CD14-positive monocyte (primary cell): ENCODE measurements around the gene SOX9. TPM values are rescaled to one million over a fixed set of nuclear protein-coding genes. Genes with fewer than 3 reads are reported as not detected.
A peak's percentile ranks its signal among the peaks of the same experiment; 100 is the strongest.

Source experiments
- DNase-seq, 3 donors: peaks; one replicate each; pipeline ENCODE4 v3.0.0-alpha.2; 2011 to 2022
- H2AFZ ChIP-seq: 2 replicates; pipeline ENCODE4 v1.6.0; 2012; ENCODE audit warnings: mild to moderate bottlenecking, low read depth, low read length, inconsistent platforms; ENCODE audit not compliant: insufficient read depth, poor library complexity, severe bottlenecking
- H3K27ac ChIP-seq, 2 donors: 1 replicate in 1 of 2; 2 replicates in 1 of 2; pipeline ENCODE4 v1.5.1; 2012 to 2013; ENCODE audit warnings: low read length in 2 of 2, control low read depth in 1 of 2, inconsistent platforms in 1 of 2, low read depth in 1 of 2, mild to moderate bottlenecking in 1 of 2
- H3K27me3 ChIP-seq, 2 donors: one replicate each; pipeline versions ENCODE4 v1.6.0 to v1.6.1; 2011 to 2013; ENCODE audit warnings: low read length in 2 of 2; ENCODE audit not compliant: control insufficient read depth in 2 of 2, insufficient read depth in 2 of 2
- H3K36me3 ChIP-seq, 2 donors: replicated peaks in 1 of 2; 1 replicate in 1 of 2; 2 replicates in 1 of 2; pipeline versions ENCODE4 v1.5.1 to v1.6.1; 2012 to 2013; ENCODE audit warnings: low read length in 2 of 2, control low read depth in 1 of 2, inconsistent platforms in 1 of 2, mild to moderate bottlenecking in 1 of 2; ENCODE audit not compliant: insufficient read depth in 2 of 2, control insufficient read depth in 1 of 2
- H3K4me1 ChIP-seq, 2 donors: 1 replicate in 1 of 2; 2 replicates in 1 of 2; pipeline versions ENCODE4 v1.5.1 to v1.6.1; 2012 to 2013; ENCODE audit warnings: low read length in 2 of 2, control low read depth in 1 of 2, inconsistent platforms in 1 of 2, mild to moderate bottlenecking in 1 of 2, moderate library complexity in 1 of 2; ENCODE audit not compliant: insufficient read depth in 2 of 2, control insufficient read depth in 1 of 2
- H3K4me2 ChIP-seq: replicated peaks from 2 replicates; pipeline ENCODE3; 2012; ENCODE audit warnings: low read length, moderate library complexity, mild to moderate bottlenecking; ENCODE audit not compliant: poor library complexity, severe bottlenecking; ENCODE audit errors: extremely low read depth
- H3K4me3 ChIP-seq, 3 experiments: fragments of 200-600 bp in 1 of 3; sonication (generic) in 1 of 3; replicated peaks in 1 of 3; 1 replicate in 2 of 3; 2 replicates in 1 of 3; pipeline ENCODE4 v1.5.1; 2011 to 2013; ENCODE audit warnings: low read length in 3 of 3, mild to moderate bottlenecking in 3 of 3, control low read depth in 2 of 3, low read depth in 2 of 3, inconsistent platforms in 1 of 3, moderate library complexity in 1 of 3
- H3K79me2 ChIP-seq: 2 replicates; pipeline ENCODE4 v1.6.0; 2012; ENCODE audit warnings: mild to moderate bottlenecking, control low read depth, inconsistent platforms, low read length, moderate library complexity; ENCODE audit not compliant: insufficient read depth
- H3K9ac ChIP-seq: 2 replicates; pipeline ENCODE4 v1.6.0; 2017; ENCODE audit warnings: low read length, mild to moderate bottlenecking; ENCODE audit not compliant: insufficient read depth, poor library complexity, severe bottlenecking
- H3K9me3 ChIP-seq, 2 donors: replicated peaks in 1 of 2; 1 replicate in 1 of 2; 2 replicates in 1 of 2; pipeline versions ENCODE4 v1.5.1 to v1.6.1; 2012 to 2013; ENCODE audit warnings: low read length in 2 of 2, control low read depth in 1 of 2; ENCODE audit not compliant: control insufficient read depth in 1 of 2, insufficient read depth in 1 of 2
- H4K20me1 ChIP-seq: 2 replicates; pipeline ENCODE4 v1.6.0; 2012; ENCODE audit warnings: mild to moderate bottlenecking, low read length, control low read depth, moderate library complexity; ENCODE audit not compliant: insufficient read depth
- H3K27ac Mint-ChIP-seq, 7 donors: one replicate each; pipeline ENCODE4 v1.8.0; 2020; ENCODE audit warnings: mild to moderate bottlenecking in 7 of 7, mixed read lengths in 7 of 7, moderate library complexity in 6 of 7, inconsistent platforms in 2 of 7
- H3K27me3 Mint-ChIP-seq, 3 donors: one replicate each; pipeline ENCODE4 v1.8.0; 2021 to 2022; ENCODE audit warnings: low read depth in 3 of 3, mild to moderate bottlenecking in 3 of 3, mixed read lengths in 3 of 3, moderate library complexity in 3 of 3, inconsistent platforms in 1 of 3
- H3K36me3 Mint-ChIP-seq, 2 donors: one replicate each; pipeline ENCODE4 v1.8.0; 2020; ENCODE audit warnings: mixed read lengths in 2 of 2, inconsistent platforms in 1 of 2, mild to moderate bottlenecking in 1 of 2
- H3K4me1 Mint-ChIP-seq: one replicate; pipeline ENCODE4 v1.8.0; 2020; ENCODE audit warnings: mild to moderate bottlenecking, mixed read lengths
- H3K4me3 Mint-ChIP-seq, 2 donors: one replicate each; pipeline ENCODE4 v1.8.0; 2020; ENCODE audit warnings: mild to moderate bottlenecking in 2 of 2, mixed read lengths in 2 of 2, moderate library complexity in 1 of 2
- H3K9me3 Mint-ChIP-seq, 7 donors: one replicate each; pipeline ENCODE4 v1.8.0; 2020 to 2022; ENCODE audit warnings: mixed read lengths in 7 of 7, mild to moderate bottlenecking in 6 of 7, moderate library complexity in 6 of 7, inconsistent platforms in 2 of 7
- CTCF ChIP-seq: fragments of 200-600 bp; IDR thresholded peaks from one replicate; pipeline ENCODE4 v1.8.0; 2022; ENCODE audit warnings: antibody characterized with exemption, mild to moderate bottlenecking
- WGBS: methylation state at CpG from one replicate; pipeline ENCODE4 v1.1.5; 2013; ENCODE audit warnings: missing lambda C conversion rate; ENCODE audit not compliant: insufficient coverage; 5-methylcytosine and 5-hydroxymethylcytosine counted together
- intact Hi-C, 2 donors: fragments of 100-400 bp; cut with micrococcal nuclease; formaldehyde crosslinking; loops; one replicate each; pipeline versions ENCODE4 v1.15.0 to v1.15.1; 2023
- polyA plus RNA-seq, 3 donors: library from polyadenylated mRNA; depleted of rRNA in 1 of 3; unstranded in 2 of 3; stranded (reverse) in 1 of 3; fragments of 300-500 nt in 2 of 3; fragments of >200 nt in 1 of 3; fragmentation: Illumina TruSeq in 2 of 3; gene quantifications; 1 replicate in 2 of 3; 2 replicates in 1 of 3; pipeline ENCODE4 v1.2.3, GENCODE V29; 2012 to 2021

Gene SOX9
- polyA plus RNA-seq, 3 donors, result not detected

GRCh38 chr17:72123530-72124437, 3.0 kb downstream of the SOX9 start:
- Histone ChIP-seq H4K20me1 (no peaks in the 10 kb centered on the region), H3K4me3 (no peak overlapping the region), H3K9me3 (peaks cover 0 to 20% of the 10 kb centered on the region in 2 donors), H3K79me2 (no peaks in the 10 kb centered on the region), H3K27me3 (peaks cover 58 to 78% of the 10 kb centered on the region in 2 donors), H3K4me2 (no peak overlapping the region), H3K36me3 (no peaks in the 10 kb centered on the region), H3K27ac (no peak overlapping the region), H2AFZ (no peak overlapping the region), H3K4me1 (no peaks in the 10 kb centered on the region), H3K9ac (no peak overlapping the region)
- no peak for TF ChIP-seq CTCF
- DNase-seq, result no peak
- Mint-ChIP-seq H3K4me1 (peaks cover 6% of the 10 kb centered on the region), H3K9me3 (peaks cover 0 to 24% (median 16%) of the 10 kb centered on the region in 7 donors), H3K4me3 (peak overlapping the region in 1 of 2 donors; percentile 89), H3K36me3 (peaks cover 0 to 9% of the 10 kb centered on the region in 2 donors), H3K27ac (no peak overlapping the region), H3K27me3 (peaks cover 62 to 72% (median 69%) of the 10 kb centered on the region in 3 donors)
- intact Hi-C loops, result no loop called here
- WGBS, result 22% methylated on average over 68 of the region's 75 CpGs

GRCh38 chr17:72124438-72124775, 3.6 kb downstream of the SOX9 start:
- H3K4me1 Mint-ChIP-seq, result peaks cover 6% of the 10 kb centered on the region
- Histone ChIP-seq H3K9me3 (peaks cover 0 to 16% of the 10 kb centered on the region in 2 donors), H3K36me3 (no peaks in the 10 kb centered on the region), H2AFZ (no peak overlapping the region), H4K20me1 (no peaks in the 10 kb centered on the region), H3K27me3 (peaks cover 52 to 71% of the 10 kb centered on the region in 2 donors), H3K4me2 (no peak overlapping the region), H3K79me2 (no peaks in the 10 kb centered on the region), H3K27ac (no peak overlapping the region), H3K9ac (no peak overlapping the region), H3K4me3 (no peak overlapping the region), H3K4me1 (no peaks in the 10 kb centered on the region)
- no CpG with 5 or more reads among the region's 7 CpGs for WGBS
- peak overlapping the region in 1 of 2 donors; percentile 89 for H3K4me3 Mint-ChIP-seq
- H3K27ac Mint-ChIP-seq, result no peak overlapping the region
- DNase-seq, result no peak
- peaks cover 56 to 66% (median 63%) of the 10 kb centered on the region in 3 donors for H3K27me3 Mint-ChIP-seq
- TF ChIP-seq CTCF, result no peak
- peaks cover 0 to 9% of the 10 kb centered on the region in 2 donors for H3K36me3 Mint-ChIP-seq
- intact Hi-C loops, result no loop called here
- H3K9me3 Mint-ChIP-seq, result peaks cover 0 to 24% (median 16%) of the 10 kb centered on the region in 7 donors
